LoVo (cell line): ENCODE measurements around the gene MMP2.

Source experiments
- DNase-seq: peaks from one replicate; pipeline ENCODE4 v3.0.0-alpha.2; 2016; ENCODE audit warnings: low spot score

The MMP2 gene

GRCh38 chr16:55478827-55479429, at the start of gene MMP2:
TSS of gene MMP2 (plus strand) at chr16:55479198. CDS start at chr16:55479480, 282 bp downstream.
- DNase-seq, result no peak

- peak; percentile 2 for DNase-seq
These were observed 46.0 kb upstream of the MMP2 start for GRCh38 chr16:55433030-55433429.

- DNase-seq, result no peak
These were observed 45.5 kb upstream of the MMP2 start for GRCh38 chr16:55433535-55433934.

GRCh38 chr16:55434000-55434399, 45.0 kb upstream of the MMP2 start:
- no peak for DNase-seq

- DNase-seq, result no peak
These were observed 43.6 kb upstream of the MMP2 start for GRCh38 chr16:55435387-55435786.

- no peak for DNase-seq
These were observed 42.4 kb upstream of the MMP2 start for GRCh38 chr16:55436587-55436986.

- no peak for DNase-seq
These were observed 41.4 kb upstream of the MMP2 start for GRCh38 chr16:55437625-55438024.

GRCh38 chr16:55438281-55438680, 40.7 kb upstream of the MMP2 start:
- no peak for DNase-seq

- DNase-seq, result no peak
These were observed 39.8 kb upstream of the MMP2 start for GRCh38 chr16:55439101-55439690.

- no peak for DNase-seq
These were observed 35.3 kb upstream of the MMP2 start for GRCh38 chr16:55443434-55444346.

- DNase-seq, result no peak
These were observed 34.1 kb upstream of the MMP2 start for GRCh38 chr16:55444754-55445485.

- DNase-seq, result no peak
These were observed 31.8 kb upstream of the MMP2 start for GRCh38 chr16:55447231-55447630.

GRCh38 chr16:55452996-55453395, 26.0 kb upstream of the MMP2 start:
- no peak for DNase-seq

GRCh38 chr16:55453909-55454308, 25.1 kb upstream of the MMP2 start:
- DNase-seq, result no peak

GRCh38 chr16:55454861-55455260, 24.1 kb upstream of the MMP2 start:
- no peak for DNase-seq

GRCh38 chr16:55462241-55462640, 16.8 kb upstream of the MMP2 start:
- DNase-seq, result no peak

GRCh38 chr16:55464375-55464774, 14.6 kb upstream of the MMP2 start:
- no peak for DNase-seq

GRCh38 chr16:55465077-55465896, 13.7 kb upstream of the MMP2 start:
- peak; percentile 79 for DNase-seq

- no peak for DNase-seq
These were observed 12.8 kb upstream of the MMP2 start for GRCh38 chr16:55466209-55466608.

- no peak for DNase-seq
These were observed 11.1 kb upstream of the MMP2 start for GRCh38 chr16:55467898-55468297.

GRCh38 chr16:55468352-55468990, 10.5 kb upstream of the MMP2 start:
- no peak for DNase-seq
